ENCODE measurements around the gene CDKN2A.

CDKN2A gene

DNA sequence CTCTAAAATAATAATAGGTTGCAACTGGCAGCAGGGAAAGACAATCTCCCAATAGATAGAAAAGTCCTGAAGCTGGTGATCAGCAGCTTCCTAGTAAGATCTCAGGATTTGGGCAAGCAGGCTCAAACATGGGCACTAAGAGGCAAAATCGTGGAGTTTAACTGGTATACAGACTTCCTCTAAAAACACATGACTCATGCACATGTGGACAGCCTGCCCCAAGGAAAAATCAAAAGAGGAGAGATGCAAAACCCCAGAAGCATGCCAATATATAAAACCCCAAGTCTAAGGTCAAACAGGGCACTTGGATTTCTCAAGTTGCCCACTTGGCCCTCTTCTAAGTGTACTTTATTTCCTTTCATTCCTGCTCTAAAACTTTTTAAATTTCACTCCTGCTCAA lies 62.8 kb downstream of the CDKN2A start:
- H3K27me3 ChIP-seq (ENCODE audit: control insufficient read depth, low read length), result no peaks in the 10 kb centered on the region
- H3K79me2 ChIP-seq (ENCODE audit: control insufficient read depth, low read length), result no peaks in the 10 kb centered on the region
- TF ChIP-seq, protein P1, sequence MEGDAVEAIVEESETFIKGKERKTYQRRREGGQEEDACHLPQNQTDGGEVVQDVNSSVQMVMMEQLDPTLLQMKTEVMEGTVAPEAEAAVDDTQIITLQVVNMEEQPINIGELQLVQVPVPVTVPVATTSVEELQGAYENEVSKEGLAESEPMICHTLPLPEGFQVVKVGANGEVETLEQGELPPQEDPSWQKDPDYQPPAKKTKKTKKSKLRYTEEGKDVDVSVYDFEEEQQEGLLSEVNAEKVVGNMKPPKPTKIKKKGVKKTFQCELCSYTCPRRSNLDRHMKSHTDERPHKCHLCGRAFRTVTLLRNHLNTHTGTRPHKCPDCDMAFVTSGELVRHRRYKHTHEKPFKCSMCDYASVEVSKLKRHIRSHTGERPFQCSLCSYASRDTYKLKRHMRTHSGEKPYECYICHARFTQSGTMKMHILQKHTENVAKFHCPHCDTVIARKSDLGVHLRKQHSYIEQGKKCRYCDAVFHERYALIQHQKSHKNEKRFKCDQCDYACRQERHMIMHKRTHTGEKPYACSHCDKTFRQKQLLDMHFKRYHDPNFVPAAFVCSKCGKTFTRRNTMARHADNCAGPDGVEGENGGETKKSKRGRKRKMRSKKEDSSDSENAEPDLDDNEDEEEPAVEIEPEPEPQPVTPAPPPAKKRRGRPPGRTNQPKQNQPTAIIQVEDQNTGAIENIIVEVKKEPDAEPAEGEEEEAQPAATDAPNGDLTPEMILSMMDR (IDR thresholded peaks at IDR 0.05; ENCODE audit: low read depth, low read length, poor library complexity, severe bottlenecking), result no peak
- no peak for TF ChIP-seq EZH2phosphoT487 (IDR thresholded peaks at IDR 0.05; ENCODE audit: borderline replicate concordance, low read length)
- no peaks in the 10 kb centered on the region for H3K36me3 ChIP-seq (ENCODE audit: control insufficient read depth, low read length)
- H3K9me2 ChIP-seq (replicated peaks; ENCODE audit: control insufficient read depth, low read length), result no peaks in the 10 kb centered on the region
- no peak overlapping the region for H3K4me3 ChIP-seq (ENCODE audit: low read length)
- H3F3A ChIP-seq (ENCODE audit: control insufficient read depth, insufficient read depth), result no peaks in the 10 kb centered on the region
- no peaks in the 10 kb centered on the region for H3K9me3 ChIP-seq (ENCODE audit: control insufficient read depth, insufficient read depth, low read length)
- H3K27ac ChIP-seq (ENCODE audit: low read depth, low read length), result no peak overlapping the region
- no peak overlapping the region for H3K4me2 ChIP-seq (ENCODE audit: low read length)
- no peaks in the 10 kb centered on the region for H3K4me1 ChIP-seq (ENCODE audit: control insufficient read depth, low read length)
- no peaks in the 10 kb centered on the region for H4K20me1 ChIP-seq (ENCODE audit: control insufficient read depth, insufficient read depth, low read depth, low read length)

DNA sequence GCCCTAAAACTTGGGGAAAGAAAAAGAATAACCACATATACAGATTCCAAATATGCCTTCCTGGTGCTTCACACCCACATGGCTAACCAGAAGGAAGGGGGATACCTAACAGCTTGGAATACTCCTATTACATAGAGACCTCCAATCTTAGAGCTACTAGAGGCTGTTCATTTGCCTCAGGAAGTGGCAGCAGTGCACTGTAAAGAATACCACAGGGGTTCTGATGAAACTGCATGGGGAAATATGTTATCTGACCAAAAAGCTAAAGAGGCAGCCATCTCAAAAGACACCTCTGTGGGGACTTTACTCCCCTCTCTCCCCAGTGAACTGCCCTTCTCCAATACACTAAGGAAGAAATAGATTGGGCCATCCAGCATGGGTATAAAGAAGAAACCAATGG lies 66.4 kb downstream of the CDKN2A start:
- Histone ChIP-seq H3K27ac (ENCODE audit: low read depth, low read length) (no peak overlapping the region), H3K4me3 (ENCODE audit: low read length) (no peak overlapping the region), H3K36me3 (ENCODE audit: control insufficient read depth, low read length) (no peaks in the 10 kb centered on the region), H4K20me1 (ENCODE audit: control insufficient read depth, insufficient read depth, low read depth, low read length) (no peaks in the 10 kb centered on the region), H3K27me3 (ENCODE audit: control insufficient read depth, low read length) (no peaks in the 10 kb centered on the region), H3K4me2 (ENCODE audit: low read length) (no peak overlapping the region), H3F3A (ENCODE audit: control insufficient read depth, insufficient read depth) (no peaks in the 10 kb centered on the region), H3K4me1 (ENCODE audit: control insufficient read depth, low read length) (no peaks in the 10 kb centered on the region), H3K9me2 (replicated peaks; ENCODE audit: control insufficient read depth, low read length) (no peaks in the 10 kb centered on the region), H3K9me3 (ENCODE audit: control insufficient read depth, insufficient read depth, low read length) (no peaks in the 10 kb centered on the region), H3K79me2 (ENCODE audit: control insufficient read depth, low read length) (no peaks in the 10 kb centered on the region)
- TF ChIP-seq, protein P1 (IDR thresholded peaks at IDR 0.05; ENCODE audit: low read depth, low read length, poor library complexity, severe bottlenecking), result no peak
- TF ChIP-seq EZH2phosphoT487 (IDR thresholded peaks at IDR 0.05; ENCODE audit: borderline replicate concordance, low read length), result no peak

DNA sequence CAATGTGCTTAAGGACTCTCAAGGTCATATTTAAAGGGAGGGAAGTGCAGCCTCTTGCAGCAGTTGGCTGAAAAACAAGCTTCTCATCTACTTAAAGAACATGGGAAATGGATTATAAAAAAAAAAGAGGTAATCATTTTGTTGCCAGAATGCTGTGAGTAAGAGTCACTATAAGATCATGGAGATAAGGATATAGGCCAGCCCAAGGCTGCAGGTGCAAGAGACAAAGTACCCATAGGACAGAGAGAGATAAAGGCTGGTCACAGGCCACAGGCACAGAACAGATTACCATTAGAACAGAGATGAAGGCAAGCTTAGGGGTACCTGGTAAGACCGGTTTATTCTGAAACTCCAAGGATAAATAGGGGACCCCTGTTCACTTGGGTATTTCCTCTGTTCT lies 70.5 kb downstream of the CDKN2A start:
- no peaks in the 10 kb centered on the region for H3K4me1 ChIP-seq (ENCODE audit: control insufficient read depth, low read length)

More for the DNA sequence above, 70.5 kb downstream of the CDKN2A start:
- TF ChIP-seq, protein P1 (IDR thresholded peaks at IDR 0.05; ENCODE audit: low read depth, low read length, poor library complexity, severe bottlenecking), result no peak
- TF ChIP-seq EZH2phosphoT487 (IDR thresholded peaks at IDR 0.05; ENCODE audit: borderline replicate concordance, low read length), result no peak
- no peak overlapping the region for H3K27ac ChIP-seq (ENCODE audit: low read depth, low read length)
- no peaks in the 10 kb centered on the region for H3K9me3 ChIP-seq (ENCODE audit: control insufficient read depth, insufficient read depth, low read length)
- H3K79me2 ChIP-seq (ENCODE audit: control insufficient read depth, low read length), result no peaks in the 10 kb centered on the region
- H3K4me3 ChIP-seq (ENCODE audit: low read length), result no peak overlapping the region
- H4K20me1 ChIP-seq (ENCODE audit: control insufficient read depth, insufficient read depth, low read depth, low read length), result no peaks in the 10 kb centered on the region
- H3K9me2 ChIP-seq (replicated peaks; ENCODE audit: control insufficient read depth, low read length), result no peaks in the 10 kb centered on the region
- H3F3A ChIP-seq (ENCODE audit: control insufficient read depth, insufficient read depth), result no peaks in the 10 kb centered on the region
- no peaks in the 10 kb centered on the region for H3K27me3 ChIP-seq (ENCODE audit: control insufficient read depth, low read length)
- no peak overlapping the region for H3K4me2 ChIP-seq (ENCODE audit: low read length)
- no peaks in the 10 kb centered on the region for H3K36me3 ChIP-seq (ENCODE audit: control insufficient read depth, low read length)

Measured in DOHH2 (cell line).